IMR-90 (cell line): Measurements from ENCODE around the gene XAF1. TPM values are rescaled to one million over a fixed set of nuclear protein-coding genes. Genes with fewer than 3 reads are reported as not detected.

Experiments
- ATAC-seq: fragments of 200-7000 bp; cut with Tn5 transposase; 2 replicates; pipeline ENCODE4 v1.9.1; 2020; ENCODE audit warnings: low read depth, mild to moderate bottlenecking, moderate library complexity
- BruUV-seq: library from RNA; stranded (reverse); fragments of 400-500 nt; replicated peaks from 2 replicates; lab custom pipeline; 2021; lab: Mats Ljungman, UMichigan
- CTCF ChIA-PET: fragments of 300-600 bp; formaldehyde crosslinking; extraction: SDS; loops from one replicate; lab custom pipeline; 2021; ENCODE audit warnings: antibody characterized with exemption; lab: Yijun Ruan, JAX
- POLR2A ChIA-PET: fragments of 300-600 bp; sonication (Branson Sonifier 250); formaldehyde crosslinking; loops from one replicate; lab custom pipeline; 2022; ENCODE audit warnings: antibody characterized with exemption; ENCODE audit not compliant: unreplicated experiment; lab: Charles Lee
- DNase-seq: peaks from one replicate; pipeline ENCODE4 v3.0.0; 2013
- H2AFZ ChIP-seq: replicated peaks from 2 replicates; pipeline ENCODE3; 2013; ENCODE audit warnings: low read length, mild to moderate bottlenecking; ENCODE audit not compliant: poor library complexity
- H2AK5ac ChIP-seq: 2 replicates; pipeline ENCODE4 v1.6.1; 2013; ENCODE audit warnings: low read depth, low read length, inconsistent platforms
- H2AK9ac ChIP-seq: replicated peaks from 2 replicates; pipeline ENCODE3; 2013; ENCODE audit warnings: mild to moderate bottlenecking, low read depth, low read length, moderate library complexity; ENCODE audit not compliant: poor library complexity
- H2BK120ac ChIP-seq: 2 replicates; pipeline ENCODE4 v1.6.1; 2013; ENCODE audit warnings: low read depth, low read length, inconsistent platforms
- H2BK15ac ChIP-seq: 3 replicates; pipeline ENCODE4 v1.6.1; 2013; ENCODE audit warnings: low read depth, low read length, inconsistent platforms
- H2BK20ac ChIP-seq: 2 replicates; pipeline ENCODE4 v1.6.1; 2013; ENCODE audit warnings: low read depth, mild to moderate bottlenecking, inconsistent platforms, low read length, moderate library complexity
- H2BK5ac ChIP-seq: 2 replicates; pipeline ENCODE4 v1.6.1; 2013; ENCODE audit warnings: mild to moderate bottlenecking, low read depth, low read length, inconsistent platforms; ENCODE audit not compliant: poor library complexity, severe bottlenecking
- H3K14ac ChIP-seq: replicated peaks from 2 replicates; pipeline ENCODE4 v1.6.1; 2013; ENCODE audit warnings: low read depth, low read length, inconsistent platforms
- H3K18ac ChIP-seq: 2 replicates; pipeline ENCODE4 v1.6.1; 2013; ENCODE audit warnings: low read depth, low read length, control low read depth
- H3K23ac ChIP-seq: 2 replicates; pipeline ENCODE4 v1.6.1; 2013; ENCODE audit warnings: low read depth, low read length, inconsistent platforms
- H3K27ac ChIP-seq: 2 replicates; pipeline ENCODE4 v1.5.1; 2013; ENCODE audit warnings: mild to moderate bottlenecking, control low read depth, low read length; ENCODE audit not compliant: insufficient read depth
- H3K27me3 ChIP-seq: 2 replicates; pipeline ENCODE4 v1.6.1; 2013; ENCODE audit warnings: low read length; ENCODE audit not compliant: control insufficient read depth, insufficient read depth
- H3K36me3 ChIP-seq: 2 replicates; pipeline ENCODE4 v1.6.1; 2013; ENCODE audit warnings: low read length, mixed read lengths; ENCODE audit not compliant: control insufficient read depth, insufficient read depth
- H3K4ac ChIP-seq: 2 replicates; pipeline ENCODE4 v1.6.1; 2013; ENCODE audit warnings: low read depth, low read length, inconsistent platforms
- H3K4me1 ChIP-seq: 2 replicates; pipeline ENCODE4 v1.6.1; 2013; ENCODE audit warnings: low read length, mixed read lengths; ENCODE audit not compliant: control insufficient read depth, insufficient read depth
- H3K4me2 ChIP-seq: 2 replicates; pipeline ENCODE4 v1.6.1; 2013; ENCODE audit warnings: low read depth, mild to moderate bottlenecking, control low read depth, low read length, moderate library complexity
- H3K4me3 ChIP-seq: 2 replicates; pipeline ENCODE4 v1.5.1; 2013; ENCODE audit warnings: low read depth, mild to moderate bottlenecking, control low read depth, low read length, moderate library complexity; ENCODE audit not compliant: insufficient read depth
- H3K56ac ChIP-seq: 2 replicates; pipeline ENCODE4 v1.6.1; 2013; ENCODE audit warnings: low read length, inconsistent platforms; ENCODE audit not compliant: insufficient read depth; ENCODE audit errors: extremely low read depth
- H3K79me1 ChIP-seq, 2 experiments: 2 replicates each; pipeline ENCODE4 v1.6.1; 2013; ENCODE audit warnings: low read length in 2 of 2, inconsistent platforms in 1 of 2, low read depth in 1 of 2
- H3K9ac ChIP-seq: 2 replicates; pipeline ENCODE4 v1.6.1; 2013; ENCODE audit warnings: low read depth, low read length, control low read depth
- H3K9me1 ChIP-seq: 2 replicates; pipeline ENCODE4 v1.6.1; 2013; ENCODE audit warnings: low read length, inconsistent platforms; ENCODE audit not compliant: insufficient read depth
- H3K9me3 ChIP-seq: 2 replicates; pipeline ENCODE4 v1.6.1; 2013; ENCODE audit warnings: low read length; ENCODE audit not compliant: control insufficient read depth, insufficient read depth
- H4K20me1 ChIP-seq: 2 replicates; pipeline ENCODE4 v1.6.1; 2013; ENCODE audit warnings: low read length, inconsistent platforms; ENCODE audit not compliant: insufficient read depth
- H4K5ac ChIP-seq: 2 replicates; pipeline ENCODE4 v1.6.1; 2013; ENCODE audit warnings: mild to moderate bottlenecking, low read depth, low read length, control low read depth
- H4K8ac ChIP-seq, 2 experiments: 2 replicates each; pipeline ENCODE4 v1.6.1; 2013; ENCODE audit warnings: low read depth in 2 of 2, low read length in 2 of 2, control low read depth in 1 of 2, inconsistent platforms in 1 of 2
- H4K91ac ChIP-seq: 2 replicates; pipeline ENCODE4 v1.6.1; 2013; ENCODE audit warnings: low read depth, low read length, inconsistent platforms; ENCODE audit not compliant: insufficient read depth
- CEBPB ChIP-seq: IDR thresholded peaks from 2 replicates; pipeline ENCODE4 v1.6.1; 2012; ENCODE audit warnings: low read depth, low read length, improper control_type of control experiment
- MAZ ChIP-seq: IDR thresholded peaks from 2 replicates; pipeline ENCODE4 v1.6.1; 2012; ENCODE audit warnings: low read depth, mild to moderate bottlenecking, low read length, improper control_type of control experiment, moderate library complexity, borderline replicate concordance
- MXI1 ChIP-seq: IDR thresholded peaks from 2 replicates; pipeline ENCODE4 v1.6.1; 2012; ENCODE audit warnings: low read depth, mild to moderate bottlenecking, low read length, moderate library complexity, borderline replicate concordance
- WGBS, 2 experiments: methylation state at CpG; one replicate each; pipeline versions ENCODE4 v1.1.5 to v1.1.7; 2013; ENCODE audit warnings: missing lambda C conversion rate in 2 of 2; ENCODE audit not compliant: insufficient read length in 1 of 2; ENCODE audit errors: extremely low coverage in 2 of 2; 5-methylcytosine and 5-hydroxymethylcytosine counted together
- dilution Hi-C: fragments of 300-500 bp; cut with HindIII; formaldehyde crosslinking; loops from one replicate; pipeline ENCODE4 v1.14.3; 2018; ENCODE audit warnings: low sequenced_read_pairs; ENCODE audit not compliant: unreplicated experiment
- in situ Hi-C: fragments of 300-500 bp; cut with MboI; formaldehyde crosslinking; loops from 3 replicates; pipeline ENCODE4 v1.14.3; 2019; ENCODE audit warnings: low sequenced_read_pairs, inconsistent platforms, mixed read lengths
- intact Hi-C: fragments of 100-400 bp; cut with micrococcal nuclease; formaldehyde crosslinking; loops from 2 replicates; pipeline ENCODE4 v1.10.0; 2022
- polyA plus RNA-seq, 3 experiments: library from polyadenylated mRNA; depleted of rRNA; stranded (reverse); fragments of >200 nt; gene quantifications; 2 replicates each; pipeline ENCODE4 v1.2.3, GENCODE V29; 2012; ENCODE audit warnings: low replicate concordance in 1 of 3
- total RNA-seq: library from RNA; depleted of rRNA; stranded (reverse); fragments of >200 nt; gene quantifications from 2 replicates; pipeline ENCODE4 v1.2.3, GENCODE V29; 2012

XAF1 gene
- total and polyA plus RNA-seq, 2 of the 4 experiments (the other 2 are of a cell fraction): 1.3 to 3.9 TPM

DNA sequence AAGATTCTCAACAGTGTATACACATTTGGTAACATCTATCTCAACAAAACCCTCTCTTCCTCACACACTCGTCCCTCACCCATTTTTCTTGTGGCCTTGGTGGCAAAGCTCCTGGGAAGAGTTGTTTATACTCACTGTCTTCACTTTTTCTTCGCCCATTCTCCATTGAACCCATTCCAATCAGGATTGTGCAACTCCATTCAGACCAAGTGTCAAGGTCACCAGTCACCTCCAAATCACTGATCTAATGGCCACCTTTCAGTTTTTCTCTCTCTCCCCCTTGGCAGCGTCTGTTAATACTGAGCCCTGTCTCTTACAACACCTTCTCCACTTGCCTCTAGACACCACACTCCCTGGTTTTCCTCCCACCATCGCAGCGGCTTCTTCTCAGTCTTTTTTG is 34.1 kb upstream of the XAF1 start:
- Histone ChIP-seq H2BK15ac (no peak overlapping the region), H3K14ac (no peak overlapping the region), H3K23ac (no peak overlapping the region), H4K5ac (no peak overlapping the region), H3K9me3 (no peaks in the 10 kb centered on the region), H3K36me3 (no peaks in the 10 kb centered on the region), H3K9me1 (no peaks in the 10 kb centered on the region), H2BK120ac (no peak overlapping the region), H3K4me1 (no peaks in the 10 kb centered on the region), H4K91ac (no peak overlapping the region), H4K20me1 (no peaks in the 10 kb centered on the region), H3K79me1 (no peaks in the 10 kb centered on the region), H2BK20ac (no peak overlapping the region), H3K56ac (no peak overlapping the region), H3K4me2 (no peak overlapping the region), H3K4me3 (no peak overlapping the region), H3K9ac (no peak overlapping the region), H2AK9ac (no peak overlapping the region), H3K27ac (no peak overlapping the region), H3K18ac (no peak overlapping the region), H2BK5ac (no peak overlapping the region), H2AFZ (no peak overlapping the region), H2AK5ac (no peak overlapping the region), H4K8ac (no peak overlapping the region), H3K4ac (no peak overlapping the region), H3K27me3 (peaks cover 9% of the 10 kb centered on the region)
- 39% methylated on average over 5 of the region's 5 CpGs; no CpG with 5 or more reads in 1 of the 2 experiments for WGBS, 2 experiments
- CTCF ChIA-PET: no interaction called here
- ATAC-seq (no peak), DNase-seq (no peak)
- intact Hi-C loops (no loop called here), dilution Hi-C loops (no loop called here), in situ Hi-C loops (no loop called here)
- BruUV-seq: no TSS peak
- POLR2A ChIA-PET: no interaction called here
- TF ChIP-seq MAZ: no peak
- TF ChIP-seq CEBPB: 0 out of 2 replicates have a peak, but pooled peaks have one; percentile 9
- TF ChIP-seq MXI1: no peak
